GM12878 (cell line): ENCODE data around the gene CD209. TPM values are rescaled to one million over a fixed set of nuclear protein-coding genes. Genes with fewer than 3 reads are reported as not detected.

Experiments used
- ATAC-seq: fragments of 200-7000 bp; cut with Tn5 transposase; 3 replicates; pipeline ENCODE4 v1.9.1; 2020; ENCODE audit warnings: mild to moderate bottlenecking, moderate library complexity
- BruUV-seq: library from RNA; stranded (reverse); fragments of 400-500 nt; replicated peaks from 2 replicates; lab custom pipeline; 2021; lab: Mats Ljungman, UMichigan
- CTCF ChIA-PET: fragments of 300-600 bp; sonication (Branson Sonifier 250); formaldehyde crosslinking; extraction: SDS; loops from one replicate; lab custom pipeline; 2021; ENCODE audit warnings: inconsistent platforms; lab: Yijun Ruan, JAX
- POLR2A ChIA-PET: fragments of 350-600 bp; formaldehyde crosslinking; extraction: SDS; loops from one replicate; lab custom pipeline; 2021; ENCODE audit warnings: inconsistent platforms; lab: Charles Lee
- RAD21 ChIA-PET: fragments of 300-600 bp; sonication (Branson Sonifier 250); formaldehyde crosslinking; loops from one replicate; lab custom pipeline; 2023; ENCODE audit warnings: antibody characterized with exemption; ENCODE audit not compliant: unreplicated experiment; lab: Charles Lee
- SMC1A ChIA-PET: fragments of 300-600 bp; sonication (Branson Sonifier 250); formaldehyde crosslinking; loops from one replicate; lab custom pipeline; 2023; ENCODE audit not compliant: unreplicated experiment, uncharacterized antibody; lab: Charles Lee
- DNase-seq: peaks from one replicate; pipeline ENCODE4 v3.0.0-alpha.2; 2011; ENCODE audit warnings: low read depth, low spot score
- FAIRE-seq: peaks from 3 replicates; lab custom pipeline; 2011; peaks lifted over from hg19 to GRCh38; lab: Jason Lieb, UNC
- H2AFZ ChIP-seq: 2 replicates; pipeline ENCODE4 v1.6.0; 2011; ENCODE audit warnings: low read depth, low read length, control low read depth; ENCODE audit not compliant: control insufficient read depth
- H3K27ac ChIP-seq: 2 replicates; pipeline ENCODE4 v1.5.1; 2011; ENCODE audit warnings: control low read depth; ENCODE audit not compliant: control insufficient read depth, insufficient read depth
- H3K27me3 ChIP-seq, 2 experiments: replicated peaks in 1 of 2; 2 replicates each; pipeline versions ENCODE4 v1.6.0 to v1.6.1; 2011; ENCODE audit warnings: low read length in 1 of 2; ENCODE audit not compliant: control insufficient read depth in 2 of 2, insufficient read depth in 2 of 2
- H3K36me3 ChIP-seq, 2 experiments: 2 replicates each; pipeline ENCODE4 v1.5.1; 2011; ENCODE audit warnings: low read length in 1 of 2; ENCODE audit not compliant: control insufficient read depth in 2 of 2, insufficient read depth in 2 of 2
- H3K4me1 ChIP-seq: 2 replicates; pipeline ENCODE4 v1.6.1; 2011; ENCODE audit warnings: mild to moderate bottlenecking, low read length, moderate library complexity, mixed read lengths; ENCODE audit not compliant: control insufficient read depth, insufficient read depth
- H3K4me2 ChIP-seq: 2 replicates; pipeline ENCODE4 v1.6.0; 2011; ENCODE audit warnings: control low read depth; ENCODE audit not compliant: control insufficient read depth, insufficient read depth
- H3K4me3 ChIP-seq: fragments of 200-600 bp; sonication (generic); 2 replicates; pipeline ENCODE4 v1.5.1; 2016
- H3K79me2 ChIP-seq: 2 replicates; pipeline ENCODE4 v1.6.0; 2011; ENCODE audit warnings: low read length; ENCODE audit not compliant: control insufficient read depth, insufficient read depth
- H3K9ac ChIP-seq: 2 replicates; pipeline ENCODE4 v1.8.0; 2011; ENCODE audit warnings: low read length, control low read depth, mixed read lengths; ENCODE audit not compliant: control insufficient read depth, insufficient read depth
- H3K9me3 ChIP-seq: replicated peaks from 3 replicates; pipeline ENCODE4 v1.5.1; 2011; ENCODE audit warnings: mild to moderate bottlenecking, low read length; ENCODE audit not compliant: control insufficient read depth, insufficient read depth
- H4K20me1 ChIP-seq: 2 replicates; pipeline ENCODE4 v1.6.0; 2011; ENCODE audit not compliant: control insufficient read depth, insufficient read depth
- CREM ChIP-seq: IDR thresholded peaks from 2 replicates; pipeline ENCODE4 v1.6.1; 2014; ENCODE audit warnings: antibody characterized with exemption, low read depth
- ELK1 ChIP-seq: IDR thresholded peaks from 2 replicates; pipeline ENCODE4 v1.6.1; 2012; ENCODE audit warnings: low read depth, low read length, improper control_type of control experiment
- HCFC1 ChIP-seq: fragments of 150-350 bp; IDR thresholded peaks from 2 replicates; pipeline ENCODE4 v1.6.1; 2014; ENCODE audit warnings: low read length
- HDAC6 ChIP-seq: fragments of 200-600 bp; sonication (generic); IDR thresholded peaks from one replicate; pipeline ENCODE4 v1.8.0; 2017; ENCODE audit warnings: antibody characterized with exemption; ENCODE audit not compliant: unreplicated experiment
- HSF1 ChIP-seq: fragments of 150-350 bp; IDR thresholded peaks from 2 replicates; pipeline ENCODE4 v1.6.1; 2014; ENCODE audit warnings: mild to moderate bottlenecking, low read depth, low read length
- JUND ChIP-seq: IDR thresholded peaks from 2 replicates; pipeline ENCODE4 v1.6.1; 2012; ENCODE audit warnings: low read depth, mild to moderate bottlenecking, low read length, improper control_type of control experiment, moderate library complexity
- NBN ChIP-seq: fragments of 450-650 bp; IDR thresholded peaks from 2 replicates; pipeline ENCODE4 v1.6.1; 2016
- PAX8 ChIP-seq: fragments of 450-650 bp; IDR thresholded peaks from 2 replicates; pipeline ENCODE4 v1.6.1; 2017; ENCODE audit warnings: mild to moderate bottlenecking, moderate library complexity
- PKNOX1 ChIP-seq: fragments of 450-650 bp; IDR thresholded peaks from 2 replicates; pipeline ENCODE4 v1.6.1; 2016; ENCODE audit warnings: mild to moderate bottlenecking
- PML ChIP-seq: IDR thresholded peaks from 2 replicates; pipeline ENCODE4 v1.6.1; 2012; ENCODE audit warnings: low read length, inconsistent platforms
- POLR2A ChIP-seq: IDR thresholded peaks from 2 replicates; pipeline ENCODE4 v1.6.1; 2011; ENCODE audit warnings: low read depth, mild to moderate bottlenecking, low read length
- POLR2AphosphoS5 ChIP-seq: IDR thresholded peaks from 2 replicates; pipeline ENCODE4 v1.6.1; 2011; ENCODE audit warnings: mild to moderate bottlenecking, low read length, inconsistent platforms
- RAD51 ChIP-seq: fragments of 450-650 bp; IDR thresholded peaks from 2 replicates; pipeline ENCODE4 v1.6.1; 2016; ENCODE audit warnings: moderate library complexity, mild to moderate bottlenecking, inconsistent platforms
- TARDBP ChIP-seq: IDR thresholded peaks from 2 replicates; pipeline ENCODE4 v1.6.1; 2016; ENCODE audit warnings: borderline replicate concordance
- USF2 ChIP-seq: IDR thresholded peaks from 2 replicates; pipeline ENCODE4 v1.6.1; 2011; ENCODE audit warnings: low read depth, low read length, improper control_type of control experiment, borderline replicate concordance
- ZNF207 ChIP-seq: fragments of 450-650 bp; IDR thresholded peaks from 2 replicates; pipeline ENCODE4 v1.6.1; 2014; ENCODE audit warnings: antibody characterized with exemption, mild to moderate bottlenecking, borderline replicate concordance
- WGBS: methylation state at CpG from one replicate; pipeline ENCODE4 v1.1.6; 2016; ENCODE audit warnings: low lambda C conversion rate; ENCODE audit not compliant: insufficient replicate concordance, insufficient coverage; ENCODE audit errors: missing lambda C conversion rate; 5-methylcytosine and 5-hydroxymethylcytosine counted together
- in situ Hi-C: fragments of 300-500 bp; cut with MboI; formaldehyde crosslinking; loops from 9 replicates; pipeline ENCODE4 v1.14.3; 2018; ENCODE audit warnings: mixed read lengths
- intact Hi-C: fragments of 100-400 bp; cut with micrococcal nuclease; formaldehyde crosslinking; loops from one replicate; pipeline ENCODE4 v1.14.2; 2022; ENCODE audit not compliant: unreplicated experiment
- polyA plus RNA-seq, 11 experiments: library from polyadenylated mRNA; depleted of rRNA in 4 of 11; unstranded in 6 of 11; stranded (reverse) in 5 of 11; fragments of >200 nt; fragmentation: Nextera tagmentation in 4 of 11; fragmentation: Illumina TruSeq in 1 of 11; extraction: Ambion mirVana in 4 of 11; extraction: Trizol in 1 of 11; gene quantifications; 1 replicate in 1 of 11; 2 replicates in 10 of 11; pipeline versions ENCODE4 v1.2.1 to v1.2.3, GENCODE V29; 2011 to 2016; ENCODE audit warnings: inconsistent platforms in 2 of 11, missing spikeins in 2 of 11, low read depth in 1 of 11
- total RNA-seq, 4 experiments: library from RNA; depleted of rRNA in 3 of 4; stranded (reverse); fragments of >200 nt in 3 of 4; fragmentation: Illumina TruSeq in 1 of 4; extraction: Trizol in 1 of 4; gene quantifications; 2 replicates each; pipeline versions ENCODE4 v1.2.1 to v1.2.3, GENCODE V29; 2013 to 2021

CD209 gene
- total and polyA plus RNA-seq, 10 of the 15 experiments (the other 5 are each of a cell fraction or from before 2014, with no cell fraction given), result 0.04 to 0.21 (median 0.10) TPM; not detected in 3

- peaks cover 12% of the 10 kb centered on the region for H3K79me2 ChIP-seq
- H3K4me3 ChIP-seq, result peak overlapping the region; percentile 53; the same call in 1 of the 2 replicates
- peak overlapping the region; percentile 99 for H3K27ac ChIP-seq
- ChIA-PET RAD21 (interaction anchor here (0.7 to 2.4 kb wide), 8 partner anchors 9 to 68 kb away, joined by 3 to 9 read pairs (median 6); partner anchors contain the start of gene TRAPPC5), CTCF (interaction anchor here (0.6 to 1.3 kb wide), 4 partner anchors 9 to 325 kb away, joined by 3 to 10 read pairs (median 3); partner anchors contain the start of gene TRAPPC5), SMC1A (interaction anchor here (0.7 to 1.2 kb wide), 6 partner anchors 10 to 137 kb away, joined by 3 to 4 read pairs (median 3); no protein-coding TSS in a partner anchor), POLR2A (interaction anchor here (0.8 to 0.9 kb wide), 2 partner anchors 19 to 46 kb away, joined by 3 read pairs; no protein-coding TSS in a partner anchor)
- no peaks in the 10 kb centered on the region for H3K36me3 ChIP-seq
- peaks cover 83% of the 10 kb centered on the region for H3K4me1 ChIP-seq
- H4K20me1 ChIP-seq, result no peaks in the 10 kb centered on the region
- peak; percentile 82 for FAIRE-seq
- peak overlapping the region; percentile 82 for H3K9ac ChIP-seq
- intact Hi-C loops (loop anchor here (10.0 kb wide), 1 partner anchor 489 kb away; no protein-coding TSS in a partner anchor), in situ Hi-C loops (loop anchor here (10.0 kb wide), 2 partner anchors 521 to 1181 kb away; no protein-coding TSS in a partner anchor)
- H3K9me3 ChIP-seq, result no peaks in the 10 kb centered on the region; the same call in 2 of the 3 replicates
- no peaks in the 10 kb centered on the region for H3K27me3 ChIP-seq
- DNase-seq, result peak; percentile 91
- peak overlapping the region; percentile 56 for H2AFZ ChIP-seq
- peak; percentile 66 for ATAC-seq
- H3K4me2 ChIP-seq, result peak overlapping the region; percentile 97
- BruUV-seq, result no TSS peak
- 3% methylated on average over 24 of the region's 24 CpGs for WGBS
- no peak for TF ChIP-seq POLR2AphosphoS5
- TF ChIP-seq USF2, result no peak
- peak; percentile 33; the same call in 1 of the 2 replicates for TF ChIP-seq TARDBP
- no peak for TF ChIP-seq PKNOX1
- peak; percentile 82 for TF ChIP-seq NBN
- TF ChIP-seq HSF1, result no peak
- no peak for TF ChIP-seq HCFC1
- no peak for TF ChIP-seq JUND
- TF ChIP-seq CREM, result peak; percentile 94
- TF ChIP-seq POLR2A, result peak; percentile 63; the same call in 1 of the 2 replicates
- no peak for TF ChIP-seq PAX8
- TF ChIP-seq RAD51, result peak; percentile 76
- no peak for TF ChIP-seq ELK1
- no peak for TF ChIP-seq HDAC6
- no peak for TF ChIP-seq ZNF207
- TF ChIP-seq PML, result peak; percentile 70; the same call in 1 of the 2 replicates
Observed at GRCh38 chr19:7705387-7706187, 41.7 kb downstream of the CD209 start.
